Fibroblast of skin of left quadriceps (primary cell): Measurements from ENCODE around the gene TST.
A peak's percentile ranks its signal among the peaks of the same experiment; 100 is the strongest.

Experiments used
- DNase-seq, 2 experiments: peaks; one replicate each; pipeline ENCODE4 v3.0.0-alpha.2; 2013; ENCODE audit warnings: low read depth in 2 of 2

Gene TST

DNA sequence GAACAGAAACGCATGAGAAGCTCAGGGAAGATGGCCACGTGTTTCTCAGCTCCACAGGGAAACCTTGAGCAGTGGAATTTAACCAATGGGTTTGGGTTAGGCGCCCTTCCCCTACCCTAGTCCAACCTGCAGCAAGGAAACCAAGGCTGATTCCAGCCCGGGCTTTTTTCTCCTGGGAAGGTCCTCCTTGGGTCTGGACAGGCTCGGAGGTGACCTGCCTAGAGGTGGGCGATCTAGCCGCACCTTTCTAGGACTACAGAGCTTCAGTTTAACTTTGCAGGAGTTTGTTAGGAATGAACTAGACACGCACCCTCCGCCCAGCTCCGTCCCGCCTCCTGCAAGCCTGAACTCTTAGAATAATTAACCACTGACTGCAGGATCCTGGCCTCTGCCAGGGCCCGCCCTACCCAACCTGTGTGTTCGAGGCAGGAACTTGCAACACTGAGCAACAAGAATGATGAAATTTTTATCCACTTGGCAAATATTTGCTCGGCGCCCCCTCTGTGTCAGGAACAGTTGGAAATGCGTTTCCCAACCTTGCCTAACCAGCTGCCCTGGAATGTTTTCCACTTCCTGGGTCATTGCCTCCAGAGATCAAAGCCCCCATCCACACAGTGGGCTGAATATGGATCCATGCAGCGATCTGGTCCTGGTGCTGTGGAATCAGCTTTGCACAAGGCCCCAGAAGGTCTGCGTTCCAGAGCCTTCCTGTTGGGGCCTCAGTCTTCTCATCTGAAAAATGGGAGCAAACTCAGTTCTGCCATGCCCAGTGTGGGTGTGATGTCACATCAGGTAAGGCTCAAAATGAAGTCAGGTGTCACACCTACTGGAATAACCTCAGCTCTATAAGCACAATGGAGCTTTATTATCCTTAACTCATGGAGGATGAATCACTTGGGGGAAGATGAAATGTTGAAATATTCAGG, 13.6 kb upstream of the TST start:
- peak; percentile 55 to 62 for DNase-seq

DNA sequence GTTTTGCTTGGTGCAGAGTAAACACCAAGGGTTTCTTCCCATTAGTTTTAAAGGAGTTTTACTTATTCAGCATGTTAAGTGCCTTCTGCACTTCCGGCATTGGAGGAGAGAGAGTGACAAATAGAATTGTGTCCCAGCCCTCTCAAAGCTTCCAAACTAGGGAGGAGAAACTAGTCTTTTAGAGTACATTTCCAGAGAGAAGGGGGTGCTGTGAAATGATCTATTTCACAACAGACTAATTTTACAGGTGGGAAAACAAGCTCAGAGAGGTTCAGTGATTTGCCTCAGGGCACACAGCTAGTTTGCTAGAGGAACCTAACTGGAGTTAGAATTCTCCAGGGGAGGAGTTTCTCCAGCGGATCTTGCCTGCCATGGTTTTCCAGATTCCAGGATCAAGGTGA, 12.9 kb upstream of the TST start:
- no peak for DNase-seq

DNA sequence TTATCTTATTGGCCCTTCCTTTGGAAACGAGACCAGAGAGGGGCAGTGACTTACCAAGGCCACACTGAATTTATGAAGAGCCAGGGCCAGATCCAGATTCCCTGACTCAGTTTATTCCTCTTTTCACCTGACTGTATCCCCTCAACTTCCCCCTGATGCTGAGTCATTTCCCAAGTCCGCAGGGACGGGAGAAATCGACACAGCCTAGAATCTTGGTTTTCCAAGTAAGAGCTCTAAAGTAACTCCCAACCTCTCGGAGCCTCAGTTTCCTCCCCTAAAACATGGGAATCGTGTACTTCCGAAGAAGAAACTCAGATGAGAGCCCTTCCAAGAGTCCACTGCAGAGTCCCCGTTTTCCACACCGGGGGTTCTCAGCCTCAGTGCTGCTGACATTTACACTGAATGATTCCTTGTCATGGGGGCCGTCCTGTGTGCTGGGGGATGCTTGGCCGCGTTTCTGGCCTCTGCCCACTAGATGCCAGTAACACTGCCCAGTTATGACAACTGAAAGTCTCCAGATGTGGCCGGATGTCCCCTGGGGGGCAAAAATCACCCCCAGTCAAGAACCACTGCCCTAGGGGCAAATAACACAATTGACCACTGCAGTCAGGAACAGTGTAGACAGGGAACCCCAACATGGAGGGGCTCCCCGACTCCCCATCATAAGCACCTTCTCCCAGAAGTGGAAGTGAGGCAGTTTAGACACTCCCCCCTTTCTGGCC, 11.5 kb upstream of the TST start:
- DNase-seq, result no peak

DNA sequence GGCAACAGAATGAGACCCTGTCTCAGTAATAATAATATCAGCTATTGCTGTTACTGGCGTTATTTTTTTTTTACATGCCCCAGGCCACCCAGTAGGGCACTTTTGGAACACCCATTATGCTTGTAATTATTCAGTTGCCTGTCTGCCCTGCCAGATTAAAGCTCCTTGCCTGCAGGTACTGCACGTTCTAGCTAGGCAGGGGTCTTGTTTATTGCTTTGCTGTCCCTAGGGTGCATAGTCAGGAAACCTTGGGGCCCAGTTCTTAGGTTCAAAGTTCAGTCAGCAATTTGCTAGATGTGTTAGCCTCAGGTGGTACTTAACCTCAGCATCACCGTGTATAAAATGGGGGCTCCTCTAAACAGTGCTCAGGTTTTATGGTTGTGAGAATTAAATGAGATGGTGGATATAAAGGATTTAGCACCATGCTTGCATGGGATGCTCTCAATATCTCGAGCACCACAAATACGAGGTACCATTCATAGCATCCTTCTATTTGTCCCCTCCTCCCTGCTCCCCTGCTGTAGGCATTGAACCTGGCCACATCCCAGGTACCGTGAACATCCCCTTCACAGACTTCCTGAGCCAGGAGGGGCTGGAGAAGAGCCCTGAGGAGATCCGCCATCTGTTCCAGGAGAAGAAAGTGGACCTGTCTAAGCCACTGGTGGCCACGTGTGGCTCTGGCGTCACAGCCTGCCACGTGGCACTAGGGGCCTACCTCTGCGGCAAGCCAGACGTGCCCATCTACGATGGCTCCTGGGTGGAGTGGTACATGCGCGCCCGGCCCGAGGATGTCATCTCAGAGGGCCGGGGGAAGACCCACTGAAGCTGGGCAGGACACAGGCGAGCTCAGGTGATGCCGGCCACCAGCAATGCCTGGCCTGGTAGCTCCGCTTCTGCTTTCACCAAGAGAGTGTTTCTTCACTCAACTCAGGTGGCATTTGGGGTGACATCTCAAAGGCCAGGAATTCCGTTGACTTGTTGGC, 9.7 kb upstream of the TST start:
- DNase-seq, result no peak

DNA sequence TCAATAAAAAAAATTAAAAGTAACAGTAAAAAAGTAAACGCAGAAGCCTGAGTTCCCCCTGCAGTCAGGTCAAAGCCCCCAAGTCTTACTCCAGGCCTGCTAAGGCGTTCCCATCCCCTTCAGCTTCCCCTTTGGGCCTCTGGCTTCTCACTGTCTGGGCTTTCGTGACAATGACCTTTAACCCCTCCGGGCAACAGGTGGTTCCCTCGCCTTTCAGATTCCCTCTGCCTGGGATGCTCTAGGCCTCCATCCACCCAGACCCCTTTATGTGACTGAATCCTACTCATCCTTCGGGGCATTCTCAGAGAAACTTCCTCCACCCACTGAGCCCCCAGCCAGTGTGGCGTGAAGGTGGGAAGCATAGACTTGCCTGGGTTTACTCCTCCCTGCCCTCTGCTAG, 8.3 kb upstream of the TST start:
- DNase-seq, result no peak

- no peak for DNase-seq
Observed at GRCh38 chr22:37026325-37026724, 7.1 kb upstream of the TST start.

GRCh38 chr22:37025500-37026070, 6.3 kb upstream of the TST start:
- DNase-seq, result no peak

DNA sequence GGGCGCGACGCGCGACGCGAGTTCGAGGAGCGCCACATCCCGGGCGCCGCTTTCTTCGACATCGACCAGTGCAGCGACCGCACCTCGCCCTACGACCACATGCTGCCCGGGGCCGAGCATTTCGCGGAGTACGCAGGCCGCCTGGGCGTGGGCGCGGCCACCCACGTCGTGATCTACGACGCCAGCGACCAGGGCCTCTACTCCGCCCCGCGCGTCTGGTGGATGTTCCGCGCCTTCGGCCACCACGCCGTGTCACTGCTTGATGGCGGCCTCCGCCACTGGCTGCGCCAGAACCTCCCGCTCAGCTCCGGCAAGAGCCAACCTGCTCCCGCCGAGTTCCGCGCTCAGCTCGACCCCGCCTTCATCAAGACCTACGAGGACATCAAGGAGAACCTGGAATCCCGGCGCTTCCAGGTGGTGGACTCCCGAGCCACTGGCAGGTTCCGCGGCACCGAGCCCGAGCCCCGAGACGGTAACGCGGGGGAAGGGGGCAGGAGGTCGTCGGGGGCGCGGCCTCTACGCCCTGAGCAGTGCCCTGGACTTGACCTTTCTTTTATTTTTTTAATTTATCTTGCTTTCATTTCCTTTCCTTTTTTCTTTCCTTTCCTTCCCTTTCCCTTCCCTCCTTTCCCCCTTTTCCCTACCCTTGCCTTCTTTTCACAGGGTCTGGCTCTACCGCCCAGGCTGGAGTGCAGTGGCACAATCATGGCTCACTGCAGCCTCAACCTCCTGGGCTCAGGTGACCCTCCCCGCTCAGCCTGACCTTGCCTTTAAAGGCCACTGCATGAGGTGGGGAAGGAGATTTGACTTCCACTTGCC, 5.3 kb upstream of the TST start:
- no peak for DNase-seq

- DNase-seq, result no peak
Observed at GRCh38 chr22:37023743-37024338, 4.6 kb upstream of the TST start.

DNA sequence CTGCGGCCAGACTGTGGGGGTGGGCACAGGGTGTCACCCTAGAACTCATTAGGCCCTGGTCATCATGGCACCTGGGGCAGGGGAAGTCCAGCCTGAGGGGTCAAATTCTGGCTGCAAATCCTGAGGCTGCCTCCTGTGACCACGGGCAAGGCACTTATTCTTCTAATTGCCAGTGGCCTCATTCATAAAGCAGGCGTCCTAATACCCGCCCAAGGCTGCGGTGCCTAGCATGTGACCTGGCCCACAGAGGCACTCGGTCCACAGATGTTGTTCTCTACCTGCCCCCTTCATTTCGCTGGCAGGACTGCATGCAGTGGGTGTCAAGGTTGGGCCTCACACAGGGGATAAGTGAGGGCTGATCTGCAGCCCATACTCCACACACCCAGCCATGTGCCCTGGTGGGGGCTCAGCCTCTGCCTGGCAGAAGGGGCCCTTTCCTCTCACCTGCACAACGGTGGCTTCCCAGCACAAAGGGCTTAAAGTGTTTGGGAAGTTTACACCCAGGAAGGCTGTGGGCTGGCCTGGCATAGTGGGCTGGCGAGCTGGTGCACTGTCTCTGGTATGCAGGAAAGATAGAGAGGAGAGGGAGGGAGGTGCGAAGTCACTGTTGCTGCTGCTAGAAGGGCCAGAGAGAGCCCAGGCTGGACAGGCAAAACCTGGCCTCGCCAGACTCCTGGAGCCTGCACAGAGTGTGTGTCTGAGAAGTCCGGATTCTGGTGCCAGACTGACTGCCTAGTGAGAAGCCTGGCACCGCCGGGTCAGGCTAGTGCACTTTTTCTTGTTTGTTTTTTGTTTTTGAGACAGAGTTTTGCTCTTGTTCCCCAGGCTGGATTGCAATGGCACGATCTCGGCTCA, 3.5 kb upstream of the TST start:
- DNase-seq, result no peak

- DNase-seq, result no peak
Observed at GRCh38 chr22:37021710-37022482, 2.6 kb upstream of the TST start.

DNA sequence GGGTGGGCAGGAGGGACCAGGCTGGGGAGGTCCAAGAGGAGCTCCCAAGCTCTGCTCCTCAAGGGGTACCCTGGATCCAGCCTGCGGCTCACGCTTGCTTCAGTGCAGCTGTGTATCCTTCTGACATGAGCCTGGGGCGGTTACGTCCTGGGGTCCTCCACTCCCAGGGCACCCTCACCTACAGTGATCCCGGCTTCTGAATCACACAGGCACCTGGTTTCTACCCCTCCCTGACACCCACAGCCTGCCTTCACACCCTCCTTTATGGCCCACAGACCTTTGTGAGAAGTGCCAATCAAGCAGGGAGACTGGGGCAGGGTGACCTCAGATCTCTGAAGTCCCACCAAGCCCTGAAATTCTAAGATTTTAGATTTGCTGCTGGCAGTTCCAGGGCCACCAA, 1.8 kb upstream of the TST start:
- DNase-seq, result no peak

- DNase-seq, result no peak
Observed at GRCh38 chr22:37020192-37020479, 889 bp upstream of the TST start.

DNA sequence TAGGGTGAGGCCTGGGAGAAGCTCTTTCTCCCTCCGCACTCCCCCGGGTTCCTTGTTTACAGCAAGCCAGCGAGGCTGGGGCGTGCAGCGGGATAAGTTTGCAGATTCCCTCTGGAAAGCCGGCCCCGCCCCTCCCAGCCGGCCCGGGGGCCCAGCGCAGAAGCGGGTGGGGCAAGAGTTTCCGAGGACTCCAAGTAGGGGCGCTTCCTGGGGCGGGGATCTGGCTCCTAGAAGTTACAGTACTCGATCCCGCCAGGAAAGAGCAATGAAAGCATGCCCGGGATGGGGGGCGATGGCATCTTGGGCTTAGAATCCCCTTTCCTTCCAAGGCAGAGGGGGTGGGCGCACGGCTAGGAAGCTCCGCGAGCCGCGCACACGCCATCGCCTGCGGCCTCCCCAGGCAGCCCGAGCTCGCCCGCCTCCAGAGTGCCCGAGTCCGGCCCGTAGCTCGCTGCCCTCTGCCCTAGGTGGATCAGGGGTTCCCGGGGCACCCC, 385 bp downstream of the TST start:
- no peak for DNase-seq

- DNase-seq, result no peak
Observed at GRCh38 chr22:37018086-37018814, 997 bp downstream of the TST start.

DNA sequence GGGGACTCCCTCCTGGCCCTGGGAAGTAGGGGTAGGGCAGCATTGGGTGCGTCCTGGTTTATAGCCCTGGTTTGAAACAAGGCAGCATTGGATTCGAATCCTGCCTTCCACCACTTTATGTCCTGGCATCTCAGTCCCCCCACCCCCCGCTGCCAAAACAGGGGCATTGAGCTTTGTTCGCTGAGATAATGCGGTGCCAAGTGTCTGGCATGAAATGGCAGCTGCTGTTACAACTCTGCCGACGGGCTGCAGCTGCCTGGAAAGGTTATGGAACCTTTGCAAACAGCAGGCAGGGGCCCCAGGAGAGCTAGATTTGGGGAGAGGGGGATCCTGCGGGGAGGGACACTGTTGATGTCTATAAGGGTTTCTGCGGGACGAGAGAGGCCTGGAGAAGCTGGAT, 1.9 kb downstream of the TST start:
- DNase-seq, result no peak

GRCh38 chr22:37016134-37016910, 2.9 kb downstream of the TST start:
- DNase-seq, result no peak
